Adrenal gland (tissue), 5 donors: Measurements from ENCODE around the gene TAF1A.

Experiments used
- POLR2A ChIP-seq, 2 donors: fragments of 450-650 bp; IDR thresholded peaks; one replicate each; pipeline ENCODE4 v1.6.1; 2017; ENCODE audit warnings: antibody characterized with exemption in 2 of 2, mild to moderate bottlenecking in 2 of 2, moderate library complexity in 1 of 2
- TF ChIP-seq, protein P1 (sequence below), 6 experiments: fragments of 450-650 bp in 4 of 6; fragments of 200-600 bp in 2 of 6; sonication (generic) in 1 of 6; IDR thresholded peaks; 1 replicate in 5 of 6; 2 replicates in 1 of 6; pipeline versions ENCODE4 v1.5.1 to v1.8.0; 2016 to 2021; ENCODE audit warnings: antibody characterized with exemption in 6 of 6, mild to moderate bottlenecking in 2 of 6, moderate library complexity in 1 of 6
- donor health status: DM: no; HTN: no; CAD: no.

- TF ChIP-seq POLR2A (IDR thresholded peaks at IDR 0.05): no peak
- TF ChIP-seq, protein P1, sequence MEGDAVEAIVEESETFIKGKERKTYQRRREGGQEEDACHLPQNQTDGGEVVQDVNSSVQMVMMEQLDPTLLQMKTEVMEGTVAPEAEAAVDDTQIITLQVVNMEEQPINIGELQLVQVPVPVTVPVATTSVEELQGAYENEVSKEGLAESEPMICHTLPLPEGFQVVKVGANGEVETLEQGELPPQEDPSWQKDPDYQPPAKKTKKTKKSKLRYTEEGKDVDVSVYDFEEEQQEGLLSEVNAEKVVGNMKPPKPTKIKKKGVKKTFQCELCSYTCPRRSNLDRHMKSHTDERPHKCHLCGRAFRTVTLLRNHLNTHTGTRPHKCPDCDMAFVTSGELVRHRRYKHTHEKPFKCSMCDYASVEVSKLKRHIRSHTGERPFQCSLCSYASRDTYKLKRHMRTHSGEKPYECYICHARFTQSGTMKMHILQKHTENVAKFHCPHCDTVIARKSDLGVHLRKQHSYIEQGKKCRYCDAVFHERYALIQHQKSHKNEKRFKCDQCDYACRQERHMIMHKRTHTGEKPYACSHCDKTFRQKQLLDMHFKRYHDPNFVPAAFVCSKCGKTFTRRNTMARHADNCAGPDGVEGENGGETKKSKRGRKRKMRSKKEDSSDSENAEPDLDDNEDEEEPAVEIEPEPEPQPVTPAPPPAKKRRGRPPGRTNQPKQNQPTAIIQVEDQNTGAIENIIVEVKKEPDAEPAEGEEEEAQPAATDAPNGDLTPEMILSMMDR (IDR thresholded peaks at IDR 0.05): no peak
Measured at GRCh38 chr1:222555992-222556615, 33.6 kb downstream of the TAF1A start.
